CD4-positive, alpha-beta T cell treated with Interleukin-6 at 100 ng/mL for 8 hours (primary cell): ENCODE results near the gene CNR2.
A peak's percentile ranks its signal among the peaks of the same experiment; 100 is the strongest.
"Not testable (repeated sequence)": the region's sequence is repeated elsewhere in the genome, so short reads cannot be mapped to it uniquely, and the experiment has no call there.

Experiments
- DNase-seq: peaks from one replicate; pipeline ENCODE4 v3.0.0-alpha.2; 2020; ENCODE audit warnings: mixed read lengths, low spot score

CNR2 gene

GRCh38 chr1:23882746-23883145 is 30.4 kb downstream of the CNR2 start:
- DNase-seq = no peak

- no peak for DNase-seq
These were observed 33.4 kb downstream of the CNR2 start for GRCh38 chr1:23879809-23880208.

GRCh38 chr1:23878668-23879067 is 34.5 kb downstream of the CNR2 start:
- DNase-seq = no peak

GRCh38 chr1:23875382-23875781 is 37.8 kb downstream of the CNR2 start:
- no peak for DNase-seq

GRCh38 chr1:23872421-23872820 is 40.7 kb downstream of the CNR2 start:
- no peak for DNase-seq

GRCh38 chr1:23869051-23869450 is 44.1 kb downstream of the CNR2 start:
- no peak for DNase-seq

GRCh38 chr1:23868557-23869016 is 44.6 kb downstream of the CNR2 start:
- DNase-seq = no peak

- DNase-seq = peak; percentile 96
These were observed 45.1 kb downstream of the CNR2 start, which contains the start of gene FUCA1 for GRCh38 chr1:23867895-23868556. FUCA1 (minus strand) TSS chr1:23868290; CDS start chr1:23868286, 4 bp downstream.

GRCh38 chr1:23867542-23867894 is 45.6 kb downstream of the CNR2 start:
- no peak for DNase-seq

- no peak for DNase-seq
These were observed 47.6 kb downstream of the CNR2 start for GRCh38 chr1:23865543-23865930.

- no peak for DNase-seq
These were observed 48.2 kb downstream of the CNR2 start for GRCh38 chr1:23864801-23865542.

GRCh38 chr1:23862640-23863039 is 50.5 kb downstream of the CNR2 start:
- DNase-seq = no peak

GRCh38 chr1:23854568-23854967 is 58.6 kb downstream of the CNR2 start:
- DNase-seq = no peak

GRCh38 chr1:23853124-23853523 is 60.0 kb downstream of the CNR2 start:
- DNase-seq = not testable (repeated sequence)

- DNase-seq = not testable (repeated sequence)
These were observed 61.8 kb downstream of the CNR2 start for GRCh38 chr1:23851406-23851805.

- DNase-seq = no peak
These were observed 64.2 kb downstream of the CNR2 start for GRCh38 chr1:23848673-23849616.

- DNase-seq = not testable (repeated sequence)
These were observed 65.6 kb downstream of the CNR2 start for GRCh38 chr1:23847482-23848095.

GRCh38 chr1:23845163-23845562 is 68.0 kb downstream of the CNR2 start:
- no peak for DNase-seq

- no peak for DNase-seq
These were observed 69.5 kb downstream of the CNR2 start for GRCh38 chr1:23843644-23844043.

GRCh38 chr1:23838401-23838866 is 74.7 kb downstream of the CNR2 start:
- DNase-seq = peak; percentile 70

- DNase-seq = no peak
These were observed 75.3 kb downstream of the CNR2 start for GRCh38 chr1:23837908-23838307.

- DNase-seq = no peak
These were observed 77.1 kb downstream of the CNR2 start for GRCh38 chr1:23836037-23836436.
